SU-DHL-6 (cell line): ENCODE data around the gene MBOAT1.

Source experiments
- H2AFZ ChIP-seq: fragments of 200-600 bp; sonication (generic); 2 replicates; pipeline ENCODE4 v1.6.1; 2014; ENCODE audit warnings: low read depth, mild to moderate bottlenecking, moderate library complexity, mixed read lengths, antibody characterized with exemption, low read length; ENCODE audit not compliant: severe bottlenecking
- H3F3A ChIP-seq: fragments of 200-600 bp; shearing (Covaris generic); 2 replicates; pipeline ENCODE4 v1.6.0; 2016; ENCODE audit warnings: antibody characterized with exemption, mild to moderate bottlenecking; ENCODE audit not compliant: insufficient read depth
- H3K27ac ChIP-seq: fragments of 200-600 bp; sonication (generic); 2 replicates; pipeline ENCODE4 v1.5.1; 2016; ENCODE audit warnings: low read depth, mild to moderate bottlenecking, low read length, moderate library complexity, mixed read lengths
- H3K27me3 ChIP-seq: fragments of 200-600 bp; sonication (generic), shearing (Covaris generic); 2 replicates; pipeline ENCODE4 v1.6.0; 2014; ENCODE audit warnings: mild to moderate bottlenecking, low read length
- H3K36me3 ChIP-seq: fragments of 200-600 bp; sonication (generic); 2 replicates; pipeline ENCODE4 v1.6.1; 2014; ENCODE audit warnings: mild to moderate bottlenecking, low read length, mixed read lengths
- H3K4me2 ChIP-seq: fragments of 300-600, 200-600 bp; shearing (Covaris generic), sonication (generic); 2 replicates; pipeline ENCODE4 v1.6.0; 2014; ENCODE audit warnings: low read length, low read depth, mild to moderate bottlenecking; ENCODE audit not compliant: poor library complexity, severe bottlenecking
- H3K4me3 ChIP-seq: fragments of 200-600 bp; sonication (generic); 2 replicates; pipeline ENCODE4 v1.5.1; 2014; ENCODE audit warnings: antibody characterized with exemption, low read length, mild to moderate bottlenecking, mixed read lengths; ENCODE audit not compliant: insufficient read depth, poor library complexity, severe bottlenecking
- H3K79me2 ChIP-seq: fragments of 200-600 bp; sonication (generic); 2 replicates; pipeline ENCODE4 v1.6.1; 2014; ENCODE audit warnings: mild to moderate bottlenecking, low read length, moderate library complexity; ENCODE audit not compliant: insufficient read depth
- H3K9ac ChIP-seq: fragments of 200-600 bp; sonication (generic); 2 replicates; pipeline ENCODE4 v1.7.0; 2014; ENCODE audit warnings: mild to moderate bottlenecking, low read length
- H3K9me2 ChIP-seq: fragments of 200-600 bp; sonication (generic); replicated peaks from 2 replicates; pipeline ENCODE4 v1.6.1; 2014; ENCODE audit warnings: low read length; ENCODE audit not compliant: insufficient read depth
- H3K9me3 ChIP-seq: fragments of 200-600 bp; sonication (generic); 2 replicates; pipeline ENCODE4 v1.6.1; 2014; ENCODE audit warnings: low read length, mixed read lengths; ENCODE audit not compliant: insufficient read depth
- H4K20me1 ChIP-seq: fragments of 200-600 bp; sonication (generic); 2 replicates; pipeline ENCODE4 v1.6.1; 2014; ENCODE audit warnings: low read depth, mild to moderate bottlenecking, antibody characterized with exemption, low read length, moderate library complexity, mixed read lengths
- EZH2phosphoT487 ChIP-seq: fragments of 200-600 bp; sonication (generic), shearing (Covaris generic); conservative IDR thresholded peaks from 2 replicates; pipeline ENCODE4 v1.6.1; 2018; ENCODE audit warnings: mild to moderate bottlenecking, antibody characterized with exemption, low read length, moderate library complexity, mixed read lengths
- TF ChIP-seq, protein P1 (sequence below): fragments of 200-600 bp; sonication (generic); IDR thresholded peaks from one replicate; pipeline ENCODE4 v1.5.1; 2017; ENCODE audit warnings: antibody characterized with exemption, mild to moderate bottlenecking, low read length, moderate library complexity; ENCODE audit not compliant: insufficient read depth, poor library complexity, severe bottlenecking

Gene MBOAT1

DNA sequence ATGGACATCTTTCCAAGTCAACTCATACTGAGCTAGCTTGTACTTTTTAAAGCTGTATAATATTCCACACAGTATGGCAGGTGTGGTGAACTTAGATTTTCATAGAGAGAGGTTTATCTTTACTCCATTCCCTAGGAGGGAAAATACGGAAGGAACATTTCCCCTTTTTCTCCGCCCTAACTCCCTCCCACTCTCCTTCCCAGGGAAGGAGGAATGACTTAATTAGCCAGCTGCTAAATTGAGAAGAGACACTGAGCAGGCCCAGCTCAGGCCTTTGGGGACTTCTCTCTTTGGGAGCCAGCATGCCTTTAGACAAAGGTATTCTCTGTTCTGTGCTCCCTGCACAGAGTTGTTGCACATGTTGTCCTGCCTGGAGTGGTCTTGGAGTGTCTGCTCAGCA, 46.1 kb downstream of the MBOAT1 start:
- Histone ChIP-seq H4K20me1 (no peaks in the 10 kb centered on the region), H3F3A (no peaks in the 10 kb centered on the region), H3K9ac (no peak overlapping the region), H3K9me3 (no peaks in the 10 kb centered on the region), H3K27ac (no peak overlapping the region), H3K36me3 (no peaks in the 10 kb centered on the region), H3K27me3 (no peaks in the 10 kb centered on the region), H3K9me2 (no peaks in the 10 kb centered on the region), H3K4me3 (no peak overlapping the region), H3K79me2 (no peaks in the 10 kb centered on the region), H3K4me2 (no peak overlapping the region), H2AFZ (no peak overlapping the region)
- TF ChIP-seq, protein P1, sequence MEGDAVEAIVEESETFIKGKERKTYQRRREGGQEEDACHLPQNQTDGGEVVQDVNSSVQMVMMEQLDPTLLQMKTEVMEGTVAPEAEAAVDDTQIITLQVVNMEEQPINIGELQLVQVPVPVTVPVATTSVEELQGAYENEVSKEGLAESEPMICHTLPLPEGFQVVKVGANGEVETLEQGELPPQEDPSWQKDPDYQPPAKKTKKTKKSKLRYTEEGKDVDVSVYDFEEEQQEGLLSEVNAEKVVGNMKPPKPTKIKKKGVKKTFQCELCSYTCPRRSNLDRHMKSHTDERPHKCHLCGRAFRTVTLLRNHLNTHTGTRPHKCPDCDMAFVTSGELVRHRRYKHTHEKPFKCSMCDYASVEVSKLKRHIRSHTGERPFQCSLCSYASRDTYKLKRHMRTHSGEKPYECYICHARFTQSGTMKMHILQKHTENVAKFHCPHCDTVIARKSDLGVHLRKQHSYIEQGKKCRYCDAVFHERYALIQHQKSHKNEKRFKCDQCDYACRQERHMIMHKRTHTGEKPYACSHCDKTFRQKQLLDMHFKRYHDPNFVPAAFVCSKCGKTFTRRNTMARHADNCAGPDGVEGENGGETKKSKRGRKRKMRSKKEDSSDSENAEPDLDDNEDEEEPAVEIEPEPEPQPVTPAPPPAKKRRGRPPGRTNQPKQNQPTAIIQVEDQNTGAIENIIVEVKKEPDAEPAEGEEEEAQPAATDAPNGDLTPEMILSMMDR, result no peak
- TF ChIP-seq EZH2phosphoT487, result no peak

DNA sequence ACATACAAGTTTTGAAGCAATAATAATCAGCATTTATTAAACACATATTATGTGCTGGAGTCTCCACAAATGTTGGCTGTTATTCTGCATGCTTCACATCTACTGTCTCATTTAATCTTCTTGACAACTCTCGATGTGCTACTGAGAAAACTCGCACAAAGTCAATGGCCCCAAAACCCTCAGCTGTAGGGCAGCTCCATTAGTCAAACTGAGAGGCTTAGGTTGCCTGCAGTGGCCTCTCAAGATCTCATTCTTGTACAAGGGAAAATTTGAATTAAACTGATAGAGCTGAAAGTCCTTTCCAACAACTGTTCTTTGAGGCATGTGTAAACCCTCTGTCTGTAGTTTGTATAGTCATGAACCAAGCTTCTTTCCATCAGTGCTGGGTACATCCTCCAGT, 49.8 kb downstream of the MBOAT1 start:
- no peaks in the 10 kb centered on the region for H3F3A ChIP-seq
- H3K9me2 ChIP-seq, result no peaks in the 10 kb centered on the region
- no peak overlapping the region for H3K4me3 ChIP-seq
- no peaks in the 10 kb centered on the region for H3K9me3 ChIP-seq
- no peak overlapping the region for H3K4me2 ChIP-seq
- H3K9ac ChIP-seq, result no peak overlapping the region
- no peaks in the 10 kb centered on the region for H3K79me2 ChIP-seq
- H3K36me3 ChIP-seq, result no peaks in the 10 kb centered on the region
- H3K27me3 ChIP-seq, result no peaks in the 10 kb centered on the region
- no peak overlapping the region for H2AFZ ChIP-seq
- no peak overlapping the region for H3K27ac ChIP-seq
- no peaks in the 10 kb centered on the region for H4K20me1 ChIP-seq
- TF ChIP-seq EZH2phosphoT487, result no peak
- TF ChIP-seq, protein P1, result no peak

DNA sequence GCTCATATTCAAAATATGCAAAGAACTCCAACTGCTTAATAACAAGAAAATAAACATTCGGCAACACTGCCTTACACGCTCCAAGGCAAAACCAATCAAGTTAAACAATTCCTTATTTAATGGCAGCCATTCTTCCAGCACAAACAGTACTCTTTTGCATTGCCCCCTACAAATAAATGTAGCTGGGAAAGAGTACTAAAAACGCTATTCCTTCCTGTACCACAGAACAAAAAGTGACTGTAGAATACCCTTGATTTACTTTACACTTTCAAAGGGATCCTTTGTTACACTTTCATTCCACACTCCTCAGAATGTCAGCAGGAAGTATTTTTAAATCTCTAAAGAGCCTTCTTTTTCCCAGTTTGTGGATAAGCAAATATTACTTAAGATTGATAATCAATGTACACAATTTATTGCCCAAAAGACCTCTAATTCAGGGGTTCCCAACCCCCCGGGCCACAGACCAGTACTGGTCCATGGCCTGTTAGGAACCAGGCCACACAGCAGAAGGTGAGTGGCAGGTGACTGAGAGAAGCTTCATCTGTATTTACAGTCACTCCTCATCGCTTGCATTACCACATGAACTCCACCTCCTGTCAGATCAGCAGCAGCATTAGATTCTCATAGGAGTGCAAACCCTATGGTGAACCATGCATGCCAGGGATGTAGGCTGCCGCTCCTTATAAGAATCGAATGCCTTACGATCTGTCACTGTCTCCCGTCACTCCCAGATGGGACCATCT, 51.6 kb downstream of the MBOAT1 start:
- H3K9ac ChIP-seq, result no peak overlapping the region
- no peaks in the 10 kb centered on the region for H3K27me3 ChIP-seq
- H3K4me3 ChIP-seq, result no peak overlapping the region
- H4K20me1 ChIP-seq, result no peaks in the 10 kb centered on the region
- no peaks in the 10 kb centered on the region for H3K79me2 ChIP-seq
- H3K36me3 ChIP-seq, result no peaks in the 10 kb centered on the region
- H3K4me2 ChIP-seq, result no peak overlapping the region
- TF ChIP-seq, protein P1, result no peak
- no peak for TF ChIP-seq EZH2phosphoT487
- no peaks in the 10 kb centered on the region for H3F3A ChIP-seq
- no peak overlapping the region for H3K27ac ChIP-seq
- H3K9me3 ChIP-seq, result no peaks in the 10 kb centered on the region
- H2AFZ ChIP-seq, result no peak overlapping the region
- H3K9me2 ChIP-seq, result no peaks in the 10 kb centered on the region
